B cell (primary cell): ENCODE measurements around the gene DDT.
"Not testable (repeated sequence)": the region's sequence is repeated elsewhere in the genome, so short reads cannot be mapped to it uniquely, and the experiment has no call there.

Source experiments
- CTCF ChIP-seq: fragments of 200-600 bp; IDR thresholded peaks from one replicate; pipeline ENCODE4 v1.8.0; 2022; ENCODE audit warnings: antibody characterized with exemption, mild to moderate bottlenecking
- EZH2 ChIP-seq: IDR thresholded peaks from 2 replicates; pipeline ENCODE4 v1.6.1; 2012; ENCODE audit warnings: borderline replicate concordance, low read depth, mild to moderate bottlenecking, moderate library complexity, low read length; ENCODE audit not compliant: insufficient read depth, poor library complexity, severe bottlenecking

GRCh38 chr22:23921586-23922201 is 52.5 kb downstream of the DDT start:
- not testable (repeated sequence) for TF ChIP-seq CTCF, EZH2
